ENCODE results near the gene LRG1. TPM values are rescaled to one million over a fixed set of nuclear protein-coding genes. Genes with fewer than 3 reads are reported as not detected.

The LRG1 gene
- total and polyA plus RNA-seq, 9 of the 15 experiments (the other 6 are each of a cell fraction or from before 2014, with no cell fraction given) = 1.5 to 11.9 (median 8.7) TPM

DNA sequence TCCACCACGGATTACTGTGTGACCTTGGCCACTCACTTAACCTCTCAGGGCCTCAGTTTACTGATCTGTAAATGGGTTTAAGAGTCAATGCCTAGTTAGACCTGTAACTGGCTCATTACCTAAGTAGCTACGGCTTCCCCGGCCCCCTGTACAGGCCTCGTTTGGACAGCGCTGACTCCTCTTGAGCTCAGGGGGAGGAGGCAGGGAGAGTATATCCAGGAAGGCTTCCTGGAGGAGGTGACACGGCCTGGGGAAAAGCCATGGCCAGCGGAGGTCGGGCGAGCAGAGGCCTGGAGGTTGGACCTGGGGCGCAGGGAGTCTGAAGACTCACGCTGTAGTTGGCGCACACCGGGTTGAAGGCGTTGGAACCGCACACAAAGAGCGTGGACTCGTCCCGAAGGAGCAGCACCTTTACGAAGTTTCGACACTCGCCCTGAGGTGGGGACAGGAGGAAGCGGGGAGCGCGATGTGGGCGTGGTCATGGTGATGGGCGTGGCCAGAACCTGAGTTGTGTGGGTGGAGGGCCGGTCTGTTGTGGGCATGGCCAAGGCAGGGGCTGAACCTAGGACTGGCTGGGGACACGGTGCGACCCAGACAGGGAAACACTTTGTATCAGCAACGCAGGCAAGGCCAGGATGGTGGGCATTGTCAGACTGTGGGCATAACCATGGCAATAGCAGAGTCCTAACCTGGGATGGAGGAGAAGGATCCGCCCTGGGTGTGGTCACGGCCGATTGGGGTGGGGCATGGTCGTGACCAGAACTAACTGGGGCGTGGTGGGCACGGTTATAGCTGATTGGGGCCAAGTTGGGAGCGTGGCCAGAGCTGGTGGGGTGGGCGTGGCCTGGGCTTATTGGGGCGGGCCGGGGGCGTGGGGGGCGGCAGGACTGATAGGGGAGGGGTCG, 16.1 kb upstream of the LRG1 start (continued):
- TF ChIP-seq ZZZ3 (IDR thresholded peaks at IDR 0.05) = no peak
- TF ChIP-seq ZNF24 (IDR thresholded peaks at IDR 0.05) = no peak
- TF ChIP-seq ARID1B (IDR thresholded peaks at IDR 0.05) = peak; percentile 28; the same call in 1 of the 2 replicates
- no peak for TF ChIP-seq GATAD2B (IDR thresholded peaks at IDR 0.05; ENCODE audit: borderline replicate concordance)
- 0 out of 2 replicates have a peak, but pooled peaks have one; percentile 56 for TF ChIP-seq ZSCAN32 (CRISPR knock-in tag; IDR thresholded peaks at IDR 0.05)
- TF ChIP-seq ZFP36 (IDR thresholded peaks at IDR 0.05; ENCODE audit: low read depth, low read length, partially characterized antibody) = peak; percentile 100
- TF ChIP-seq NR4A1 (CRISPR knock-in tag; IDR thresholded peaks at IDR 0.05) = no peak
- peak; percentile 32; the same call in 1 of the 2 replicates for TF ChIP-seq NR4A1 (tag; IDR thresholded peaks at IDR 0.05)
- TF ChIP-seq HDAC8 (tag; IDR thresholded peaks at IDR 0.05) = no peak
- TF ChIP-seq MYBL2 (IDR thresholded peaks at IDR 0.05; ENCODE audit: low read depth) = no peak
- no peak for TF ChIP-seq MYBL2 (CRISPR knock-in tag; IDR thresholded peaks at IDR 0.05; ENCODE audit: borderline replicate concordance)
- TF ChIP-seq, protein P1, sequence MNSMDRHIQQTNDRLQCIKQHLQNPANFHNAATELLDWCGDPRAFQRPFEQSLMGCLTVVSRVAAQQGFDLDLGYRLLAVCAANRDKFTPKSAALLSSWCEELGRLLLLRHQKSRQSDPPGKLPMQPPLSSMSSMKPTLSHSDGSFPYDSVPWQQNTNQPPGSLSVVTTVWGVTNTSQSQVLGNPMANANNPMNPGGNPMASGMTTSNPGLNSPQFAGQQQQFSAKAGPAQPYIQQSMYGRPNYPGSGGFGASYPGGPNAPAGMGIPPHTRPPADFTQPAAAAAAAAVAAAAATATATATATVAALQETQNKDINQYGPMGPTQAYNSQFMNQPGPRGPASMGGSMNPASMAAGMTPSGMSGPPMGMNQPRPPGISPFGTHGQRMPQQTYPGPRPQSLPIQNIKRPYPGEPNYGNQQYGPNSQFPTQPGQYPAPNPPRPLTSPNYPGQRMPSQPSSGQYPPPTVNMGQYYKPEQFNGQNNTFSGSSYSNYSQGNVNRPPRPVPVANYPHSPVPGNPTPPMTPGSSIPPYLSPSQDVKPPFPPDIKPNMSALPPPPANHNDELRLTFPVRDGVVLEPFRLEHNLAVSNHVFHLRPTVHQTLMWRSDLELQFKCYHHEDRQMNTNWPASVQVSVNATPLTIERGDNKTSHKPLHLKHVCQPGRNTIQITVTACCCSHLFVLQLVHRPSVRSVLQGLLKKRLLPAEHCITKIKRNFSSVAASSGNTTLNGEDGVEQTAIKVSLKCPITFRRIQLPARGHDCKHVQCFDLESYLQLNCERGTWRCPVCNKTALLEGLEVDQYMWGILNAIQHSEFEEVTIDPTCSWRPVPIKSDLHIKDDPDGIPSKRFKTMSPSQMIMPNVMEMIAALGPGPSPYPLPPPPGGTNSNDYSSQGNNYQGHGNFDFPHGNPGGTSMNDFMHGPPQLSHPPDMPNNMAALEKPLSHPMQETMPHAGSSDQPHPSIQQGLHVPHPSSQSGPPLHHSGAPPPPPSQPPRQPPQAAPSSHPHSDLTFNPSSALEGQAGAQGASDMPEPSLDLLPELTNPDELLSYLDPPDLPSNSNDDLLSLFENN (IDR thresholded peaks at IDR 0.05; ENCODE audit: low read depth in 2 of 2, low read length in 2 of 2) = no peak
- no peak for TF ChIP-seq KAT2B (IDR thresholded peaks at IDR 0.05; ENCODE audit: low read depth, low read length)
- TF ChIP-seq OTX1 (CRISPR knock-in tag; IDR thresholded peaks at IDR 0.05) = no peak
- TF ChIP-seq SP2 (IDR thresholded peaks at IDR 0.05; ENCODE audit: extremely low read depth, low read depth, low read length, poor library complexity, severe bottlenecking) = no peak
- no peak for TF ChIP-seq ARHGAP35 (IDR thresholded peaks at IDR 0.05; ENCODE audit: partially characterized antibody)
- no peak for TF ChIP-seq SMAD3 (CRISPR knock-in tag; conservative IDR thresholded peaks at IDR 0.05)
- TF ChIP-seq MIER1 (IDR thresholded peaks at IDR 0.05; ENCODE audit: low read depth) = 0 out of 2 replicates have a peak, but pooled peaks have one; percentile 34
- TF ChIP-seq, protein P2, sequence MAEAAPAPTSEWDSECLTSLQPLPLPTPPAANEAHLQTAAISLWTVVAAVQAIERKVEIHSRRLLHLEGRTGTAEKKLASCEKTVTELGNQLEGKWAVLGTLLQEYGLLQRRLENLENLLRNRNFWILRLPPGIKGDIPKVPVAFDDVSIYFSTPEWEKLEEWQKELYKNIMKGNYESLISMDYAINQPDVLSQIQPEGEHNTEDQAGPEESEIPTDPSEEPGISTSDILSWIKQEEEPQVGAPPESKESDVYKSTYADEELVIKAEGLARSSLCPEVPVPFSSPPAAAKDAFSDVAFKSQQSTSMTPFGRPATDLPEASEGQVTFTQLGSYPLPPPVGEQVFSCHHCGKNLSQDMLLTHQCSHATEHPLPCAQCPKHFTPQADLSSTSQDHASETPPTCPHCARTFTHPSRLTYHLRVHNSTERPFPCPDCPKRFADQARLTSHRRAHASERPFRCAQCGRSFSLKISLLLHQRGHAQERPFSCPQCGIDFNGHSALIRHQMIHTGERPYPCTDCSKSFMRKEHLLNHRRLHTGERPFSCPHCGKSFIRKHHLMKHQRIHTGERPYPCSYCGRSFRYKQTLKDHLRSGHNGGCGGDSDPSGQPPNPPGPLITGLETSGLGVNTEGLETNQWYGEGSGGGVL (CRISPR knock-in tag; IDR thresholded peaks at IDR 0.05) = no peak
- TF ChIP-seq YBX1 (IDR thresholded peaks at IDR 0.05) = no peak
- TF ChIP-seq FOXK1 (CRISPR knock-in tag; IDR thresholded peaks at IDR 0.05; ENCODE audit: borderline replicate concordance) = no peak; the same call in 1 of the 2 replicates
- TF ChIP-seq, protein P3, sequence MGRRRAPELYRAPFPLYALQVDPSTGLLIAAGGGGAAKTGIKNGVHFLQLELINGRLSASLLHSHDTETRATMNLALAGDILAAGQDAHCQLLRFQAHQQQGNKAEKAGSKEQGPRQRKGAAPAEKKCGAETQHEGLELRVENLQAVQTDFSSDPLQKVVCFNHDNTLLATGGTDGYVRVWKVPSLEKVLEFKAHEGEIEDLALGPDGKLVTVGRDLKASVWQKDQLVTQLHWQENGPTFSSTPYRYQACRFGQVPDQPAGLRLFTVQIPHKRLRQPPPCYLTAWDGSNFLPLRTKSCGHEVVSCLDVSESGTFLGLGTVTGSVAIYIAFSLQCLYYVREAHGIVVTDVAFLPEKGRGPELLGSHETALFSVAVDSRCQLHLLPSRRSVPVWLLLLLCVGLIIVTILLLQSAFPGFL (CRISPR knock-in tag; IDR thresholded peaks at IDR 0.05) = no peak
- TF ChIP-seq PYGO2 (tag; IDR thresholded peaks at IDR 0.05) = no peak
